Left kidney (tissue), 2 donors: ENCODE measurements around the gene ZIM2. TPM values are rescaled to one million over a fixed set of nuclear protein-coding genes. Genes with fewer than 3 reads are reported as not detected.

Experiments
- DNase-seq: peaks from one replicate; pipeline ENCODE4 v3.0.0-alpha.2; 2013
- polyA plus RNA-seq: library from polyadenylated mRNA; unstranded; fragments of 120-200 nt; gene quantifications from one replicate; pipeline ENCODE4 v1.2.1, GENCODE V29; 2013; ENCODE audit not compliant: insufficient read length

The ZIM2 gene
- polyA plus RNA-seq, 1 donor, result 4.6 TPM

- DNase-seq, result peak; percentile 95
These were observed 675 bp downstream of the ZIM2 start for GRCh38 chr19:56839652-56840450.

DNA sequence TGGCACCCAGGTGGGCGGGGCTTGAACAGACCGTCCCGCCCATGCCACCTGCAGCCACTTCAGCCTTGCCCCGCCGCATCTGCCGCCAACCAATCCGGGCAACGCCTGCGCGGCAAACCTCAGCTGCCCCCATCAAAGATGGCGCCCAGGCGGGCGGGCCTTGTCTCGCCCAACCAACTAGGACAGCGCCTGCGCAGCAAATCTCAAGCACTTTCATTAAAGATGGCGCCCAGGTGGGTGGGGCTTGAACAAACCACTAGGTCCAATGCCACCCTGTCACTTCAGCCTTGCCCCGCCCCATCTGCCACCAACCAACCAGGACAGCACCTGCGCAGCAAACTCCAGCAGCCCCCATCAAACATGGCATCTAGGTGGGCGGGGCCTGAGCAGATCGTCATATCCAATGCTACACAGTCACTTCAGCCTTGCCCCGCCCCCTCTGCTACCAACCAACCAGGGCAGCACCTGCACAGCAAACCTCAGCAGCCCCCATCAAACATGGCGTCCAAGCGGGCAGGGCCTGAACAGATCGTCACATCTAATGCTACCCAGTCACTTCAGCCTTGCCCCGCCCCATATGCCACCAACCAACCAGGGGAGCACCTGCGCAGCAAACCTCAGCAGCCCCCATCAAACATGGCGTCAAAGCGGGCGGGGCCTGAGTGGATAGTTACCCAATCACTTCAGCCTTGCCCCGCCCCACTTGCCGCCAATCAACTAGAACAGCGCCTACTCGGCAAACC lies 1.4 kb downstream of the ZIM2 start:
- peak; percentile 96 for DNase-seq

GRCh38 chr19:56838024-56838908 lies 2.3 kb downstream of the ZIM2 start:
- DNase-seq, result peak; percentile 65

DNA sequence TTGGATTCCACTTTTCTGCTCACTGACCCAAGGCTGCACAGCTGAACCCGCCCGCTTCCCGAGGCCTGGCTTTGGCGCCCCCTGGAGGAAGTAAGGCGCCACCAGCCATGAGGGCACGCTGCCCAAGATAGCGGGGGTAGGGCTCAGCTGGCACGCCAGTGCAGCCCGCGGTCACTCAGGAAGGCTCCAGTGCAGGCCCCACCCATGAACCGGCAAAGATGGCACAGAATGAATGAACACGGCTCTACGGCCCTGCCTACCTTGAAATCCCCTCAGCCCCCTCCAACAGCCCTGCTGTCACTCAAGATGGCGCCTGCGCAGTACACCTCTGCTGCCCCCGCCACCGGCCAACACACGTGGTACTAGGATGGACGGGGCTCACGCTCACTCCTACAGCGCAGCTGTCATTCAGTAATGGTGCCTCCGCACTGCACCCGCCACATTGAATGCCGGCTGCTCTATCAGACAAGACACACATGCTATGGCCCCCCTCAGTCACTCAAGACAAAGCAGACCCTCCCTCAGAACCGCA lies 3.0 kb downstream of the ZIM2 start:
- DNase-seq, result peak; percentile 78

GRCh38 chr19:56837004-56837403 lies 3.5 kb downstream of the ZIM2 start:
- no peak for DNase-seq

DNA sequence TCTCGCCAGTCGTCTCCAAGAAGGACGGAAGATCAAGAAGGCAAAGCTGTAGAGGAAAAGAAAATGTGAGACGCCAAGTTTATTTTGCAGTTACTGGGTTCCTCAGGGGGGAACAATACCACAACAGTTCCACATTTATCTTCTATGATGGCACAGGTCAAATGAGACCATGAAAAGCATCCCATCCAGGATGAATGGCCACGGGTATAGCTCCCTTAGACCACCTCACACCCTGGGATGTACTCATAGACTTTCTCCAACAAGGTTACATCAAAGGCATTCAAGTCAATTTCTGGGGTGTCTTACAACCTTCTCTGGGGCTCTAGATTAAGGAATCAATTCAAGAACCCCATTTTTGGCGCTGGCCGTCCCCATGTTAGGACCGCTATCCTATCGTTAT lies 4.5 kb downstream of the ZIM2 start:
- DNase-seq, result no peak

DNA sequence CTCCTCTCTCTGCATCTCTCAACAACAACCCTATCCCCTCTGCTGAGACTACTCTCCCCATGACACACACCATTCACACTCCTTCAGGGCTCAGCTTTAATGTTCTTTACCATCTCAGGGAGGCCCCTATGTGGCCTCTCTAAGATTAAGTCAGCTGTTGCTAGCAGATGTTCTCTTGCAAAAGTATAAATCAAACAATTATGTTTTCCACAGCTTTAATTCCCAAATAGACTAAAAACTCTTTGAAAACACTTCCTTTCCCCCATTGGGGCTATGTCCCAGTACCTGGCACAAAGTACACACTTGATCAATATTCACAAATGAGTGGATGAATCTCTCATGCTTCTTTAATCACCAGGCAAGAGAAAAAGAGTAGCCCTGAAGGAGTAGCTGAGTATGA lies 5.1 kb downstream of the ZIM2 start:
- no peak for DNase-seq

DNA sequence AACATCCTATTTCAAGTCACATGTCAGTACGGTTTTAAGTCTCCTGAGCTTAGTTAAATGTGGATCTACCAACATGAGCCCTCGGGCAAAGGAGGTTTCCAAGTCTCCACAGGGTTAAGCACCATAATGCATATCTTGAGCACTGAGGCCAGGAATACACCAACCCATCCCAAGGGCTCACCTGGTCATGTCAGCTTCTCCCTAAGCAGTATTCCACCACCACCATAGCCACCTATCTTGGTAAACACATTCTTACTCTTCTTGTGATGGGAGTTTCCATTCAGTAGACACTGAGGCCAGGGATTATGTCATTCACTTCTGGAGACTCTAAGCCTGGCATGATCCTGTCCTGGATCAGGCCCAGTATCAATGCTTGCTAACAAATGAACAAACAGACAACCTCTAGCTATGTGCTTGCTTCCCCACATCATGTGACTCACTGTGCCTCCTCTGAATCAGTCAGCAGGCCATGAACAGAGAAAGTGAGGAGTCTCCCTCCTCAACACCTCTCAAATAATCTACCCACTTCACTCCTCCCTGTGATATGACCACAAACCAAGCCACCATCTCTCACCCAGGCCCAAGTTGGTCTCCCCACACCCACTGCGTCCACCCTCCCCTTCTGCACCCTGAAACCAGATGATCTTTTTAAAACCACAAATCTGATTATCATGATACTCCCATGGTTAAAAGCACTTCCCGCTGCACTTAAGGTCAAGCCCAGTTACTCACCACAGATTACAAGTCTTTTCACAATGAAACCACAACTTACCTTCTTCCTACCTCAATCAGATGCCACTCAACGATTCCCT lies 5.8 kb downstream of the ZIM2 start:
- DNase-seq, result no peak

GRCh38 chr19:56832352-56832928 lies 8.1 kb downstream of the ZIM2 start:
- DNase-seq, result no peak

DNA sequence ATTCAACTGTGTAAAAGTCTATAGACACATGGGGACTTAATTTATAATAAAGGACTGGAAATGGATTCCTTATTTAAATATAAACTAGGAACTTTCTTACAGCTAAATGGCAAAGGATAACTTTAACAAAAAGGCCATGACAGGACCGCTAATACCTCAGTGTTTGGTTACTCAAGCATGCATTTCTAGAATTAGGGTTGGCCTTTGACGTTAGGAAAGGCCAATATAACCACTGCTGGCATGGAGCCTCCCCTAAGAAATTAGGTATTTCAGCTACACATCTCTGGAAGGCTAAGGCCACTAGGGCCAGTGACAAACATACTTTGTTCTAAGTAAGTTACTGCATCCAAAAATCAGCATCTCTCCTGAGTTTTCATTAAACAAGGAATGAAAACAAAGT lies 9.3 kb downstream of the ZIM2 start:
- no peak for DNase-seq

GRCh38 chr19:56829596-56829995 lies 10.9 kb downstream of the ZIM2 start:
- DNase-seq, result no peak

DNA sequence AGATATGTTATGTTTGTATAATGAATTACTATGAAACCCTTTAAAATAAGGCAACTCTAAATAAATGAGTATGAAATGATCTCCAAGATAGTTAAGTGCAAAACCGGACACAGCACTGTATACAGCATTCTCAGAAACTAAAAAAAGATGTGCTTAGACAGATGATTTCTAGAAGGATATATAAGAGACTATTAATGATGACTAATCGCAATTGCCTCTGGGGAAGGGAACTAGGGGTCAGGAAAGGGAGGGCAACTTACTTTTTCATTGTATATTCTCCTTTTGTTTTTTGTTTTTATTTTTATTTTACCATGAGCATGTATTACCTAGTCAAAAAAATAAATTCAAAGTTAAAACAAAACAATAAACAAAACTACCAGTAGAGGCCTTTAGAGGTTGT lies 12.8 kb downstream of the ZIM2 start:
- DNase-seq, result no peak

GRCh38 chr19:56823956-56824355 lies 16.6 kb downstream of the ZIM2 start:
- no peak for DNase-seq

GRCh38 chr19:56823417-56823816 lies 17.1 kb downstream of the ZIM2 start:
- DNase-seq, result no peak

DNA sequence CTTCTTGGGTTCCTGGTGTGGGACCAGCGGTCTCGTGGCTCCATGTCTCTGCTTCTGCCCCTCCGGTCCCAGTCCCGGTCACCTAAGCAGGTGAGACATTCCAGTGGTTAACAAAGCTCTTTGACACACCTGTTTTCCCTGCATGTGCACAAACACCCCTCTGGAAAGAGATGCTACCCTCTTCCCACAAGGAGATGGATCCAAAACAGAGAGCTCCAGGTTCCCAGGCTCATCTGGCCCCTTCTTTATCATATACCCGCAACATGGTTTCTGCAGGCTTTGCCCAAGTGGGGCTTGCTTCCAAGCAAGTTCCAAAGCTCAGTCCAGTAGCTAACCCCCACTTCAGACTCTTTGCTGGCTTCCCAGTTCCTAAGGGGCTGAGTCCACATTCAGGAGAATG lies 17.8 kb downstream of the ZIM2 start:
- no peak for DNase-seq

DNA sequence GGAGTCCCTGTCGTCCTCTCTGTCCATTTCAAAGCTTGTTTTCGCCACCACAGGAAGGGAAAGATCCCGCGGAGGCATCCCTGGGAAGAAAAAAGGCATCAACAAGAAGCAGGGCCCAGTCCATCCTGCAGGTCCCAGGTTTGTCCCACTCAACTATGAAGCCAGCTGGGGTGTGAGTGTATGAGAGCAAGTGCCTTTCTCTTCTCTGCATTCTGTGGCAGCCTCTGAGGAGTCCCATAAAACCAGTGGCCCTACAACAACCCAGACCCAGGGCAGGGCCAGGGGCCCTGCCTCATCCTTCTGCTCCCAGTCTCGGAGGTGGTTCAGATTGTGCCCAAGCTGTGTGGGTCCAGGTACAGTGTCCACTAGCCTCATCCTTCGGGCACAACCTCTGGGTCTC lies 18.9 kb downstream of the ZIM2 start:
- no peak for DNase-seq

DNA sequence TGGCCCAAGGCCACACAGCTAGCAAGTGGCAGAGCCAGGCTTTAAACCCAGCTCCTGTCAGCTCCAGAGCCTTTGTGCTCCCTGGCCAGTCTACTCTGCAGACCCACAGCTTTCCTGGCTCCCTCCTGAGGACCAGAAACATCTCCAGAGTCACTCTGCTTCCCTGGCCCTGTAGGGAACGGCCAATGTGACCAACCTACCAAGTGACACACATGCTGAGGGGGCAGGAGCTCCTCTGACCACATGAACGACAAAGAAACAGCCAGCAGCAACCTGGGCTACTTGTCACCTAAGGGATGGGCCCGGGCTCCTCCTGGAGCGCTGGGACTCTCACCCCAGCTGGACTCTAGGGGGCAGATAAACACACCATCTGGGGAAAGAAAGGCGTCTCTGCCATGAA lies 19.3 kb downstream of the ZIM2 start:
- no peak for DNase-seq

DNA sequence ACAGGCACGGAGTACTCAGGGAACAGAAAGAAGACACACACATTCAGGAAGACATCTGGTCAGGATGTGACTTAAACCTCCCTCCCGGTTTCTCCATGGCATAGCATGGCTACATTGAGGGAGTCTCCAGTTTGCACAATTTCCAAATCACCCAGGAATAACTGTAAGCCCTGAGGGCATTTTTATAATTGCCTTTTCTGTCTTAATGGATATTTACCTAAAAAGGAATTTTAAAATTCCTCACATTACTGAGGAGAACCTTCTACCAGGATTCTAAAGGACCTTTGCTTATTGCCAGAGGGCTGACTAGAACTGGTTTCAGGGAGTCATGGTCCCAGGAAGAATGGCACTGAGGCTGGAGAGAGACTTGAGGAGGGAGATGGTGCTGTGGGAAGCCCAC lies 21.4 kb downstream of the ZIM2 start:
- no peak for DNase-seq

DNA sequence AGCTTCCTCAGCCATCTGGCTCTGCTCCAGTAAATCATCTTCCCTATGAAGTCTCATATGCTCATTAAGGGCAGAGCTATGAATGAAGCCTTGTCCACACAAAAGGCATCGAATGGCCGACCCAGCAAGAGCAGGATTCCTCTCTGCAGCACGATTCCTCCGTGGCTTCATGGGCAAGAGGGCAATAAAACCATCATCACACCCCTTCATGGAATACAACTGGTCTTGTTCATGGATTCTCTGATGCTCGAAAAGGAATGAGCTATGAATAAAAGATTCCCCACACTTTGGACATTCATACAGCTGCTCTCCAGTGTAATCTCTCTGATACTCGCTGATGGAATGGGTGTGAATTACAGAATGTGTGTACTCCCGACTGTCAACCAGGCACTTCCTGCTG lies 25.9 kb downstream of the ZIM2 start:
- DNase-seq, result no peak

GRCh38 chr19:56813531-56813930 lies 27.0 kb downstream of the ZIM2 start:
- no peak for DNase-seq

DNA sequence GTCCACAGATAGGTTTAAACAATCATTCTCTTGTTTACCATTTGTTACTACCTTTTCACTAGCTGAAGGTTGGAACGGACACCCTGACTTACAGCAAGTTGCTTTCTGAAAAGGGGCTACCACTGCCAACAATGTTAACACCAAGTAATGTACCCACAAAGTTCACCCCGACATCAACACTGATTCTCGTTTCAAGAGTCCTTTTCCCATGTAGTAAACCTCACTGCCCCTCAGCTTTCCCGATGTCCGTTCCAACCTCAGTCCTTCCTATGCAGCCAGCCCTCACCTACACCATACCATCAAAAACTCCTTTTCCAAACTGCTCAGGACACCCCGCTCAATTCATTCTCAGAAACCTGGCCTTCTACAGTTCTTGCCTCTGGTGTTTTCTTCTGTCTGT lies 29.0 kb downstream of the ZIM2 start:
- DNase-seq, result no peak
